Measurements from ENCODE around the gene MUC4.

DNA sequence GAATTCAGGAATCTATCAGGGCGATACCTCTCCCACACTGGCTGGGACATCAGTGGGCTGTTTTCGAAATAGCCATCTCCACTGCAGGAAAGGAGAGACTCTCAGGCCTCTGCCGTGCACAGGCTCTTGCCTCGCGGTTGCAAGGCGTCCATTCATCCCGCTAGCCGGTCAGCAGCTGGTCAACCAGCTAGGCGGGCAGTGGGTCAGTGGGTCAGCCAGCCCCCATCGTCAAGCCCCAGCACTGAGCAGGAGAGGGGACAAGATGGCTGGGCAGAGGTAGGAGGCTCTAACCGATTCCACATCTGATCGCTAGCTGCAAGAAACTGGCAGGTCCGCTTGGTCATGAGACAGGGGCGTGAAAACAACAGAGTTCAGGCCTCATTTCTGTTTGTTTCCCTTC, 45.1 kb downstream of the MUC4 start:
- TF ChIP-seq, protein P1, sequence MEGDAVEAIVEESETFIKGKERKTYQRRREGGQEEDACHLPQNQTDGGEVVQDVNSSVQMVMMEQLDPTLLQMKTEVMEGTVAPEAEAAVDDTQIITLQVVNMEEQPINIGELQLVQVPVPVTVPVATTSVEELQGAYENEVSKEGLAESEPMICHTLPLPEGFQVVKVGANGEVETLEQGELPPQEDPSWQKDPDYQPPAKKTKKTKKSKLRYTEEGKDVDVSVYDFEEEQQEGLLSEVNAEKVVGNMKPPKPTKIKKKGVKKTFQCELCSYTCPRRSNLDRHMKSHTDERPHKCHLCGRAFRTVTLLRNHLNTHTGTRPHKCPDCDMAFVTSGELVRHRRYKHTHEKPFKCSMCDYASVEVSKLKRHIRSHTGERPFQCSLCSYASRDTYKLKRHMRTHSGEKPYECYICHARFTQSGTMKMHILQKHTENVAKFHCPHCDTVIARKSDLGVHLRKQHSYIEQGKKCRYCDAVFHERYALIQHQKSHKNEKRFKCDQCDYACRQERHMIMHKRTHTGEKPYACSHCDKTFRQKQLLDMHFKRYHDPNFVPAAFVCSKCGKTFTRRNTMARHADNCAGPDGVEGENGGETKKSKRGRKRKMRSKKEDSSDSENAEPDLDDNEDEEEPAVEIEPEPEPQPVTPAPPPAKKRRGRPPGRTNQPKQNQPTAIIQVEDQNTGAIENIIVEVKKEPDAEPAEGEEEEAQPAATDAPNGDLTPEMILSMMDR (IDR thresholded peaks at IDR 0.05): no peak
- no peak for TF ChIP-seq POLR2A (IDR thresholded peaks at IDR 0.05)
- no peak for TF ChIP-seq POLR2AphosphoS5 (IDR thresholded peaks at IDR 0.05)

Data from gastroesophageal sphincter (tissue), 3 donors.